ENCODE results near the gene PSMG4.

DNA sequence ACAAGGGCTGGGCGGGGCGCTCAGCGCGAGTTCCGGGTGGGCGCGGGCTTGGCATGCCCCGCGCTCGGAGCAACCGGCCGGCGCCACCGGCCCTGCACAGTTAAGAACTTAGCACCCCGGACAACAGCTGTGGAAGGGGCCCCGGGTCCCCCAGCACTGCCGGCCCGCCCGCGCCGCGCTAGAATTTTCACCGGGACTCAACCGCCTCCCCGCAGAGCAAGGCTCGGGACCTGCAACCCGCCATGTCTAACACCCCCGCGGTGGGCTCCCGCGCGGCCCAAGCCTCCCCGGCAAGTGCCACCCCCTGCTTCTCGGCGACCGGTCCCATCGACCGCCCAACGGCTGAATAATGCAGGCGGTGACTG, 5.2 kb upstream of the PSMG4 start:
- no peak for TF ChIP-seq POLR2A (IDR thresholded peaks at IDR 0.05)
- TF ChIP-seq EP300 (IDR thresholded peaks at IDR 0.05; ENCODE audit: low read depth) = no peak

Data from transverse colon (tissue), 1 donor.